ENCODE data around the gene ACTBL2. TPM values are rescaled to one million over a fixed set of nuclear protein-coding genes. Genes with fewer than 3 reads are reported as not detected.
"Not testable (repeated sequence)": the region's sequence is repeated elsewhere in the genome, so short reads cannot be mapped to it uniquely, and the experiment has no call there.

ACTBL2 gene
- total and polyA plus RNA-seq, 4 donors = 0.04 to 0.29 (median 0.09) TPM; not detected in 1

DNA sequence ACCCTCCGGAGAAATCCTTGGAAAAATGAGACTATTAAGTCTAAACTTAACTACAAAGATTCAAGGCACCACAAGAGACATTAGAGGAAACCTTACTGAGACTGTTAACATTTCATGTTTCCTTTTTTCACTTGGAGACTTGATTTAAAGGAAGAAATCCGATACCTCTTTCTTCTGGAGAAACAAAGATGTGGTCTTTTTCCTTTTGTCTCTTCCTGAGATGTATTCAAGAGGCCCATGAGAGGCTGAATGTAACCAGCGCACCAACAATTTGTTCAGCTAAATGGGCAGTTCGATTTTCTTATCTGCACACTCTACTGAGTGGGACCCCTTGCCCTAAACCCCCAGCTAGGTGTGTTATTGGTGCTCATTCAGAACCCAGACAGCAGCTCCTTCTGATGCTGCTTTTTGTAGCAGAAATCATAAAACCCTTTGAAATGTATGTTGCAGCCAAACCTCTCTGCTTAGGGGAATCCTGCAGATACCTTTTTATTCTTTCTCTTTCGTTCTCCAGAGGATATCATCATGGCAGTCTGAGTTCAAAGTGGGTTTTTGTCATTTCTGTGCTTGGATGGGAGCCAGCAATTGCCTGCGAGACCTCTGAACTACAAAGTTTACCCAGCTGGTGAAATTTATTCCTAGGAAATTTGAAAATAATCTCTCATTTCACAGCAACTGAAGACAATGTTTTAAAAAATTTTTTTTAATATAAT lies 41.9 kb upstream of the ACTBL2 start:
- Histone ChIP-seq H3K4me3 (no peak overlapping the region), H3K9ac (ENCODE audit: insufficient read depth in 1 of 2, low read length in 2 of 2) (no peak overlapping the region), H3K36me3 (ENCODE audit: control insufficient read depth in 4 of 4, insufficient read depth in 4 of 4, low read length in 4 of 4) (no peaks in the 10 kb centered on the region), H3K27ac (ENCODE audit: low read depth in 1 of 2, low read length in 1 of 2) (no peak overlapping the region), H3K4me1 (ENCODE audit: control insufficient read depth in 5 of 5, insufficient read depth in 5 of 5, low read length in 5 of 5) (peaks cover 0 to 12% (median 0%) of the 10 kb centered on the region in 5 donors), H3K27me3 (ENCODE audit: control insufficient read depth in 3 of 3, insufficient read depth in 3 of 3, low read length in 2 of 3) (no peaks in the 10 kb centered on the region), H3K9me3 (ENCODE audit: control insufficient read depth in 4 of 4, insufficient read depth in 3 of 4, low read length in 3 of 4) (peaks cover 0 to 6% (median 2%) of the 10 kb centered on the region in 4 donors)
- DNase-seq (no peak), ATAC-seq (ENCODE audit: insufficient read depth, low FRiP score) (no peak)
- TF ChIP-seq CTCF (IDR thresholded peaks at IDR 0.05; ENCODE audit: control extremely low read depth, extremely low read depth) = no peak
- WGBS, 2 donors = 66 to 70% methylated on average over 6 of the region's 6 CpGs

DNA sequence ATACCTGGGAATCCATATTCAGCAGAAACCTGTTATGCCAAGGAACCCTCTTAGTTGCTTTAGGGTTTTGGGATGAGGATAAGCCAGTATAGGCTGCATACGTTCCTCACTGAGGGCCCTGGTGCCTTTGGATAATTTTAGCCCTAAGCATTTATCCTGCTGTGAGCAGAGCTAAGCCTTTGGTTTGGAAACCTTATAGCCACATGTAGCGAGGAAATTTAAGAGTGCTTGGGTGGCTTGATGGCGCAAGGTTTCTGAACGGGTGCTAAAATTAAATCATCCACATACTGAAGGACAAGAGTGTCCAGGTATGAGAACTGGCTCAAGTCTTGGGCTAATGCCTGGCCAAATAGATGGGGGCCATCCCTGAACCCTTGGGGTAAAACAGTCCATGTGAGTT lies 39.9 kb upstream of the ACTBL2 start:
- not testable (repeated sequence) for H3K36me3 ChIP-seq (ENCODE audit: control insufficient read depth in 4 of 4, insufficient read depth in 4 of 4, low read length in 4 of 4); H3K9ac ChIP-seq (ENCODE audit: insufficient read depth in 1 of 2, low read length in 2 of 2); H3K9me3 ChIP-seq (ENCODE audit: control insufficient read depth in 4 of 4, insufficient read depth in 3 of 4, low read length in 3 of 4); H3K4me3 ChIP-seq; H3K27ac ChIP-seq (ENCODE audit: low read depth in 1 of 2, low read length in 1 of 2); DNase-seq; ATAC-seq (ENCODE audit: insufficient read depth, low FRiP score); H3K27me3 ChIP-seq (ENCODE audit: control insufficient read depth in 3 of 3, insufficient read depth in 3 of 3, low read length in 2 of 3)
- WGBS, 2 donors = 90 to 91% methylated on average over 4 of the region's 4 CpGs
- H3K4me1 ChIP-seq (ENCODE audit: control insufficient read depth in 5 of 5, insufficient read depth in 5 of 5, low read length in 5 of 5) = peaks cover 0 to 12% (median 0%) of the 10 kb centered on the region in 5 donors

DNA sequence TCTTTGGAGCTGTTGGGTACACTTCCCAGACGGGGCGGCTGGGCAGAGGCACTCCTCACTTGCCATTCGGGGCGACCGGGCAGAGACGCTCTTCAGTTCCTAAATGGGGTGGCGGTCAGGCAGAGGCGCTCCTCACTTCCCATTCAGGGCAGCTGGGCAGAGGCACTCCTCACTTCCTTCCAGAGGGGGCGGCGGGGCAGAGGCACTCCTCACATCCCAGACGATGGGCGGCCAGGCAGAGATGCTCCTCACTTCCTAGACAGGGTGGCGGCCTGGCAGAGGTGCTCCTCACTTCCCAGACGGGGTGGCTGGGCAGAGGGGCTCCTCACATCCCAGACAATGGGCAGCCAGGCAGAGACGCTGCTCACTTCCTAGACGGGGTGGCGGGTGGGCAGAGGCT lies 35.8 kb upstream of the ACTBL2 start:
- not testable (repeated sequence) for DNase-seq; H3K27ac ChIP-seq (ENCODE audit: low read depth in 1 of 2, low read length in 1 of 2); H3K9me3 ChIP-seq (ENCODE audit: control insufficient read depth in 4 of 4, insufficient read depth in 3 of 4, low read length in 3 of 4); H3K4me1 ChIP-seq (ENCODE audit: control insufficient read depth in 5 of 5, insufficient read depth in 5 of 5, low read length in 5 of 5); ATAC-seq (ENCODE audit: insufficient read depth, low FRiP score); H3K4me3 ChIP-seq; H3K9ac ChIP-seq (ENCODE audit: insufficient read depth in 1 of 2, low read length in 2 of 2); H3K27me3 ChIP-seq (ENCODE audit: control insufficient read depth in 3 of 3, insufficient read depth in 3 of 3, low read length in 2 of 3); H3K36me3 ChIP-seq (ENCODE audit: control insufficient read depth in 4 of 4, insufficient read depth in 4 of 4, low read length in 4 of 4)
- 93 to 96% methylated on average over 17 of the region's 17 CpGs for WGBS, 2 donors

DNA sequence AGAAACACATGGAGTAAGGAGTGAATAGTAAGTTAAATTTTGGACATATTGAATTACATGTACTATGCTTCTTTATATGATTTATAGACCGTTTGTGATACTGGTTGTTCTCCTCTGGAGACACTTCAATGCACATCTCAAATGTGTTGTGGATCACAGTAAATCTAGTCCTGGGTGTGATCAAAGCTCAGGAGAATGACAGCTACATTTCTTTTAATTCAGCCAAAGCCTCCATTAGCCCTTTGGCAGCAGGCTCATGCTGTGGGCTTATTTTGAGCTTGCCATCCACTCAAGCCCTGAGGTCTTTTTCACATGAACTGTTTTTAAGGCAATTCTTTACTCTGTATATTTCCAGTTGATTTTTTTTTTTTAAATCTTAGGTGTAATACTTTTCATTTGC lies 34.6 kb upstream of the ACTBL2 start:
- 82 to 86% methylated on average over 1 of the region's 1 CpG for WGBS, 2 donors
- no peak for TF ChIP-seq CTCF (IDR thresholded peaks at IDR 0.05; ENCODE audit: control extremely low read depth, extremely low read depth)
- Histone ChIP-seq H3K4me3 (no peak overlapping the region), H3K9me3 (ENCODE audit: control insufficient read depth in 4 of 4, insufficient read depth in 3 of 4, low read length in 3 of 4) (peaks cover 0 to 8% (median 4%) of the 10 kb centered on the region in 4 donors), H3K27me3 (ENCODE audit: control insufficient read depth in 3 of 3, insufficient read depth in 3 of 3, low read length in 2 of 3) (no peaks in the 10 kb centered on the region), H3K27ac (ENCODE audit: low read depth in 1 of 2, low read length in 1 of 2) (no peak overlapping the region), H3K9ac (ENCODE audit: insufficient read depth in 1 of 2, low read length in 2 of 2) (no peak overlapping the region), H3K36me3 (ENCODE audit: control insufficient read depth in 4 of 4, insufficient read depth in 4 of 4, low read length in 4 of 4) (no peaks in the 10 kb centered on the region), H3K4me1 (ENCODE audit: control insufficient read depth in 5 of 5, insufficient read depth in 5 of 5, low read length in 5 of 5) (no peaks in the 10 kb centered on the region)
- ATAC-seq (ENCODE audit: insufficient read depth, low FRiP score) (no peak), DNase-seq (no peak)

Data from lung (tissue), 12 donors.